DND-41 (cell line): ENCODE data around the gene KCNK3.

Source experiments
- ATAC-seq: fragments of 200-7000 bp; cut with Tn5 transposase; 3 replicates; pipeline ENCODE4 v1.9.1; 2021; ENCODE audit warnings: low read depth; ENCODE audit not compliant: insufficient read depth
- DNase-seq: peaks from one replicate; pipeline ENCODE4 v3.0.0-alpha.2; 2020
- H2AFZ ChIP-seq: 2 replicates; pipeline ENCODE4 v1.6.0; 2012; ENCODE audit warnings: low read depth, low read length
- H3K27ac ChIP-seq: 2 replicates; pipeline ENCODE4 v1.5.1; 2012; ENCODE audit warnings: low read length, inconsistent platforms
- H3K27me3 ChIP-seq: fragments of 200-600 bp; sonication (generic); 2 replicates; pipeline ENCODE4 v1.6.0; 2012; ENCODE audit warnings: low read length, mild to moderate bottlenecking, inconsistent platforms; ENCODE audit not compliant: insufficient read depth, poor library complexity
- H3K36me3 ChIP-seq: 2 replicates; pipeline ENCODE4 v1.5.1; 2012; ENCODE audit warnings: low read length, inconsistent platforms; ENCODE audit not compliant: insufficient read depth
- H3K4me1 ChIP-seq: 2 replicates; pipeline ENCODE4 v1.5.1; 2012; ENCODE audit warnings: mild to moderate bottlenecking, low read length; ENCODE audit not compliant: insufficient read depth
- H3K4me2 ChIP-seq: 2 replicates; pipeline ENCODE4 v1.6.0; 2012; ENCODE audit warnings: mild to moderate bottlenecking, moderate library complexity, low read length, inconsistent platforms; ENCODE audit not compliant: insufficient read depth
- H3K4me3 ChIP-seq, 2 experiments: fragments of 200-600 bp in 1 of 2; shearing (Covaris generic) in 1 of 2; 2 replicates each; pipeline ENCODE4 v1.5.1; 2012 to 2016; ENCODE audit warnings: inconsistent platforms in 2 of 2, low read length in 2 of 2, mild to moderate bottlenecking in 2 of 2, low read depth in 1 of 2, moderate library complexity in 1 of 2
- H3K79me2 ChIP-seq: 2 replicates; pipeline ENCODE4 v1.6.0; 2012; ENCODE audit warnings: low read length, inconsistent platforms; ENCODE audit not compliant: insufficient read depth
- H3K9ac ChIP-seq: 2 replicates; pipeline ENCODE4 v1.6.0; 2012; ENCODE audit warnings: low read depth, mild to moderate bottlenecking, inconsistent platforms, low read length, moderate library complexity
- H3K9me3 ChIP-seq: 2 replicates; pipeline ENCODE4 v1.5.1; 2012; ENCODE audit warnings: low read length, moderate library complexity, mild to moderate bottlenecking, inconsistent platforms; ENCODE audit not compliant: insufficient read depth, severe bottlenecking
- H4K20me1 ChIP-seq: 2 replicates; pipeline ENCODE4 v1.6.0; 2012; ENCODE audit warnings: low read length; ENCODE audit not compliant: insufficient read depth
- CTCF ChIP-seq: IDR thresholded peaks from 2 replicates; pipeline ENCODE4 v1.5.1; 2012; ENCODE audit warnings: borderline replicate concordance, low read length, moderate library complexity, mild to moderate bottlenecking; ENCODE audit not compliant: poor library complexity, severe bottlenecking; ENCODE audit errors: extremely low read depth
- EZH2 ChIP-seq: IDR thresholded peaks from 3 replicates; pipeline ENCODE4 v1.6.1; 2012; ENCODE audit warnings: borderline replicate concordance, low read depth, mild to moderate bottlenecking, moderate library complexity, low read length, inconsistent platforms; ENCODE audit not compliant: severe bottlenecking

KCNK3 gene

GRCh38 chr2:26675651-26676255 lies 16.8 kb upstream of the KCNK3 start:
- ATAC-seq (no peak), DNase-seq (no peak)
- Histone ChIP-seq H3K9me3 (peaks cover 3% of the 10 kb centered on the region), H3K79me2 (no peaks in the 10 kb centered on the region), H3K9ac (no peak overlapping the region), H3K27me3 (peaks cover 3% of the 10 kb centered on the region), H3K27ac (no peak overlapping the region), H3K4me1 (no peaks in the 10 kb centered on the region), H3K36me3 (no peaks in the 10 kb centered on the region), H2AFZ (no peak overlapping the region), H3K4me2 (no peak overlapping the region), H3K4me3 (no peak overlapping the region), H4K20me1 (no peaks in the 10 kb centered on the region)
- TF ChIP-seq EZH2 (no peak), CTCF (no peak)

GRCh38 chr2:26678035-26678434 lies 14.5 kb upstream of the KCNK3 start:
- ATAC-seq = no peak
- no peak overlapping the region for H2AFZ ChIP-seq
- peaks cover 3% of the 10 kb centered on the region for H3K9me3 ChIP-seq
- no peaks in the 10 kb centered on the region for H3K79me2 ChIP-seq
- H3K27me3 ChIP-seq = peaks cover 6% of the 10 kb centered on the region
- no peak overlapping the region for H3K4me2 ChIP-seq
- no peaks in the 10 kb centered on the region for H3K36me3 ChIP-seq
- no peak overlapping the region for H3K9ac ChIP-seq
- H3K4me1 ChIP-seq = no peaks in the 10 kb centered on the region
- no peak for TF ChIP-seq CTCF
- no peak for TF ChIP-seq EZH2
- DNase-seq = no peak
- no peak overlapping the region for H3K27ac ChIP-seq
- no peak overlapping the region for H3K4me3 ChIP-seq
- no peaks in the 10 kb centered on the region for H4K20me1 ChIP-seq

- Histone ChIP-seq H3K4me2 (no peak overlapping the region), H3K4me1 (no peaks in the 10 kb centered on the region), H3K36me3 (no peaks in the 10 kb centered on the region), H3K27ac (no peak overlapping the region), H2AFZ (no peak overlapping the region), H3K27me3 (peaks cover 6% of the 10 kb centered on the region), H3K79me2 (no peaks in the 10 kb centered on the region), H3K9ac (no peak overlapping the region), H3K4me3 (no peak overlapping the region), H3K9me3 (peaks cover 3% of the 10 kb centered on the region), H4K20me1 (no peaks in the 10 kb centered on the region)
- no peak for TF ChIP-seq EZH2
- no peak for TF ChIP-seq CTCF
- DNase-seq (no peak), ATAC-seq (no peak)
Observed at GRCh38 chr2:26679867-26680266, 12.7 kb upstream of the KCNK3 start.
